ENCODE data around the gene S100A13.
A peak's percentile ranks its signal among the peaks of the same experiment; 100 is the strongest.
"Not testable (repeated sequence)": the region's sequence is repeated elsewhere in the genome, so short reads cannot be mapped to it uniquely, and the experiment has no call there.

S100A13 gene

DNA sequence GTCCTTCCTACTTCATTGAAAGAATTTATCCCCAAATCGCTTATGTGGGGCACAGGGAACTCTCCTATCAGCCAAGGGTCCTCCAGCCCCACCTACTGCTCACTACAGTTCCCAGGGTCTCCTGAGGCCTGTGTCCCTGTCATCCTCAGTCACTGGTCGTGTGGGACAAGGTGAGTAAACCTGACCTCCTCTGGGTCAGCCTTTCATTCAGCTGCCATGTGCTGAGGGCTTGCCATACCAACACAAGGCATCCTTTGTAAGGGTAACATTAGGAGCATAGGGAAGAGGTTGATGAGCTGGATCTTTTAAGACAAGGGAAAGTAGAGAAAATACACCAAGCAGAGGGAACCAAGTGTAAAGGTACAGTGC lies 20.0 kb upstream of the S100A13 start:
- DNase-seq, result no peak

DNA sequence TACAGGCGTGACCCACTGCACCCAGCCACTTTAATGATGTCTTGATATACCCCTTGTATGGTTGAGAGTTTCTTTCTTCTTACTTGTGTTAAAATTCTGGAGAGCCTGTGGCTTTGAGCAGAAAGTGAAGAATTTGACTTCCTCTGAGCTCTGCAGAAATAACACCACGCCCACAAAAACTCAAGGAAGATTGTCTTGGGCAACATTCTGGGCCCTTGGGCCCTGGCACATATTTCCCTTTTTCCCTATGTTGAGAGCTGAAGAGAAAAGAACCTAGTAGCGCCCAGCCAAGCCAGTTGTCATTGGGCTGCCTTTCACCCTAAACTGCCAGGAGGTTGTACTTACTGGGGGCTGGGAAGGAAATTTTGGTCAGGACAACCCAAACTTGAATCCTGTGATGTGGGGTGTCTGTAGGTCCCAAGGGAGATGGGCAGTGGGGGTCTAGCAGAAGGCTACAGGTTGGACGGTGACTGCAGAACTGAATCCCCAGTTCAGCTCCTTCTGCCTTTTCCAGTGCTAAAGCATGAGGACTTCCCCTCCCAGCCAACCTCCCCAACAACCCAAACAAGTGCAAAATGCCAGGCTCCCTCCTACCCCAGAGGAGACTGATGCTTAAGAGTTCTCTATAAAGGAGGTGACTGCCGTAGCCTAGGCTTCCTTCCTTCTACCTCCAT lies 19.5 kb upstream of the S100A13 start:
- no peak for DNase-seq

DNA sequence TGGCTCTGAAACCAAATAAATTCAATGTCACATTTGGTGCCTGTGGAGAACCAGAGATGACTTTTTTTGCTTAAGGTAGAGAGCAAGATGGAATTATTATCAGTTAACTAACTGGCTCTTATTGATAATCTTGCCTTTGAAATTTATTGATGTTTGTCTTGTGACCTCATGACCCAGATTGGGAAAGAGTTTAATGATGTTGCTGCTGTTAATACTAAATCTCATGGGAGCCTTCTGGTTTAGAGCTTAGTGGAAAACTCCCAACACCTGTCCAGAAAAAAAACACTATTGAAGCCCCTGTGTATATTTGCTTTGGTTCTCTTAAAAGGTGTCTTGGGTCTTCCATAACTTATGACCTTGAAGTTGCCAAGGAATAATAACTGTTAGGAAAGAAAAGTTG lies 16.5 kb upstream of the S100A13 start:
- DNase-seq, result no peak

- DNase-seq, result no peak
These were observed 15.8 kb upstream of the S100A13 start for GRCh38 chr1:153643100-153643499.

- DNase-seq, result no peak
These were observed 14.9 kb upstream of the S100A13 start for GRCh38 chr1:153642161-153642560.

GRCh38 chr1:153640861-153641260 lies 13.6 kb upstream of the S100A13 start:
- no peak for DNase-seq

- not testable (repeated sequence) for DNase-seq
These were observed 12.9 kb upstream of the S100A13 start for GRCh38 chr1:153640213-153640612.

- no peak for DNase-seq
These were observed 12.0 kb upstream of the S100A13 start for GRCh38 chr1:153639280-153639679.

DNA sequence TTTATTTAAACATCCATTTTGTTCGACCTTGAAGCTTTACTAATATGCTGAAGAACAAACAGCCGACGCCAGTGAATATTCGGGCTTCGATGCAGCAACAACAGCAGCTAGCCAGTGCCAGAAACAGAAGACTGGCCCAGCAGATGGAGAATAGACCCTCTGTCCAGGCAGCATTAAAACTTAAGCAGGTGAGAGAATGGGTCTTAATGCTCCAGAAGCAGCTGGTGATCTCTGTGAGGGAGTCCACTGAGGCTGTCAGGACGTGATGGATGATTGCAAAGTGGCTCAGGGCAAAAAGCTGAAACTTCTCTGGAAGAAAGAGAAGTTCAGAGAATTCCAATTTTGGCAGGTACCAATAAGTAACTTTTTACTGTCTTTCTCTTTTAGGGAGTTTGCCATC lies 11.0 kb upstream of the S100A13 start:
- no peak for DNase-seq

GRCh38 chr1:153636312-153636711 lies 9.0 kb upstream of the S100A13 start:
- no peak for DNase-seq

DNA sequence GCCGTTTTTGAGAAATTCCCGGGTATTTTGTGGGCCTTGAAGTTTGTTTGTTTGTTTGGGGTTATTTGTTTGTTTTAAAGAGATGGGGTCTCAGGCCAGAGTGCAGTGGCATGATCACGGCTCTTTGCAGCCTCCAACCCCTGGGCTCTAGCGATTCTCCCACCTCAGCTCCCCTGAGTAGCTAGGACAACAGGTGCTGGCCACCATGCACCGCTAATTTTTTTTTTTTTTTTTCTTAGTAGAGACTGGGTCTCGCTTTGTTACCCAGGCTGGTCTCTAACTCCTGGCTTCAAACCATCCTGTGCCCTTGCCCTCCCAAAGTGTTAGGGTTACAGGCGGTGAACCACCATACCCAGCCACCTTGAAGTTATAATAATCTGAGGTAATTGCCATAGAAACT lies 8.6 kb upstream of the S100A13 start:
- DNase-seq, result no peak

DNA sequence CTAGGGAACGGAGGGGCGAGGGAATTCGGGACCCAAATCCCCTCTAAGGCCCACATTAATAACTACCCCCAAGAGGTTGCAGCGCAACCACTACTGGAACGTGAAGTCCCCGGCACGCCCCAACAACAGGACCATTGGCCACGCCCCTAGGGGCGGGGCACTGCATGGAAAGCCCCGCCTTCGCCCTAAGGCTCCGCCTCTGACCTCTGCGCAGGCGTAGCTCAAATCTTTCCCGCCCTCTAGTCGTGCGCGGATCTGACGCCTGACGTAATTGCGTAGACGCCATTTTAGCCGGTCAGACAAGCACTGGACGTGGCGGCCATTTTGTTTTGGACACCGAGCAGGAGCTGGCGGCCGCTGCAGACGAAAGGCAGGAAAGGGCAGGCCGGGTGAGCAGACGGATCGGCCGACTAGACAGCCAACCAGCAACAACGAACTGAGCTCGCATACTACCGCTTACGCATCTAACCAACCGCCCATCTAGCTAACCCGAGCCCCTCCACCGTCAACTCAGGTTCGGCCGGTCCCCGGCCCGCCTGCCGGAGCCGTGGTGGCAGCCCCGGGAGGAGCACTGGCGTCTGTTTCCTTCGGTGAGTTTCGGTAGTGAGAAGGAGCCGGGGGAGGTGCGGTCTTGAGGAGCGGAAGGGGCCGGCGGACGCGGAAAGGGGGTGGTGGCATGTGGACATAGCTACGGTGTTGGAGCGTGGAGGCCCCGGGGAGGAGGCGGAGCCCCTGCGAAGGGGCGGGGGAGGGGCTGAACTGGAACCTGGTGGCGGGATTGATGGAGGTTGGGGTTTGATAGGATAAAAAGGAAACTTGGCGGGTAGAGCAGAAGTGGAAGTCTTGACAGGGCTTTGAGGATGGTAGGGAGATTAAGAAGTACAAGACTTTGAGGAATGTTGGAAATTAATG lies 6.7 kb upstream of the S100A13 start, which contains the start of gene CHTOP:
Gene CHTOP (plus strand): TSS at position 313 of the 912 bp plus-strand sequence. CDS start 2,523 bp downstream, outside the sequence.
- peak; percentile 94 for DNase-seq

- no peak for DNase-seq
These were observed 6.0 kb upstream of the S100A13 start for GRCh38 chr1:153633161-153633753.

DNA sequence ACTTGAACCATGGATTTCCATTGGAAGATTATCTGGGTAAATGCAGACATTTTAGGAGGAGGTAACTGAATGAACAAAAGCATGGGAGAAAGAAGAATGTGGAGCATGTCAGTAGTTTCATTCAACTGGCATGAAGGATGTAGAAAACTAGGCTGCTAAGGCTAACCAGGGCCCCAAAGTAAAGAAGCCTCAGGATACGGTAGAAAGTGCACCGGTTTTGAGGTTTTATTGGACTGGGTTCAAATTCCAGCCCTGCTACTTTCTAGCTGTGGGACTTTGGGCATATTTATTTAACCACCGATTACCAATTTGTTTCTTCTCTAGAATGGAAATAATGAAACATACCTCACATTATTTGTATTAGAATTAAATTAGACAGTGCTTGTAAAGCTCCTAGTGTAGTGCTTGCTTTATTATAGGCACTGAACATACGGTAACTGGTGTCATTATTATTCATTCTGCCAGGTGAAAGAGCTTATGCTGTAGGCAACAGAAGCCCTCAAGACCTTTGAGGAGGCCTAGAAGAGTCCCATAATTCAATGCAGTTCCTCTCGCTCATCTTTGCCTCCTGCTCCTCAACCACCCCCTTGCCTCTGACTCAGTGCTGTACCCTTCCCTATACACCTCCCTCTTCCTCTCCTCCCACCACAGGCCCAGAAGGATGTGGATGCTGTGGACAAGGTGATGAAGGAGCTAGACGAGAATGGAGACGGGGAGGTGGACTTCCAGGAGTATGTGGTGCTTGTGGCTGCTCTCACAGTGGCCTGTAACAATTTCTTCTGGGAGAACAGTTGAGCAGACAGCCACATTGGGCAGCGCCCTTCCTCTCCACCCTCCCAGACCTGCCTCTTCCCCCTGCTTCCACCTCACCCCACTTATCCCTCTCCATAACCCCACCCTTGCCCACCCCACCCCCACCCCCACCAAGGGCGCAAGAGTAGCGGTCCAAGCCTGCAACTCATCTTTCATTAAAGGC lies 4.0 kb upstream of the S100A13 start:
- DNase-seq, result no peak

DNA sequence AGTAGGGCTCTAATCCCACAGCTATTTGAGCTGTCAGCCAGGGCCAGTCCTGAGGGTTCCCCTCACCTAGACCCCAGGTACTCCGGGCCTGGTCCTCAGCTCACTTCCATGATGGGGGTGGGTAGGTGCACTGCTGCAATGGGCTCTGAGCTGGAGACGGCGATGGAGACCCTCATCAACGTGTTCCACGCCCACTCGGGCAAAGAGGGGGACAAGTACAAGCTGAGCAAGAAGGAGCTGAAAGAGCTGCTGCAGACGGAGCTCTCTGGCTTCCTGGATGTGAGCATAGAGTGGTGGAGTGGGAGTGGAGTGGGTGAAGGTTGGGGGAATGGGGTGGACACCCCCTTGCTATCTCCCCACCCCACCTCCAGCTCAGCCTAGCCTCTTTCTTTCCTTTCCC lies 3.1 kb upstream of the S100A13 start:
- no peak for DNase-seq

GRCh38 chr1:153629971-153630370 lies 2.7 kb upstream of the S100A13 start:
- DNase-seq, result no peak

DNA sequence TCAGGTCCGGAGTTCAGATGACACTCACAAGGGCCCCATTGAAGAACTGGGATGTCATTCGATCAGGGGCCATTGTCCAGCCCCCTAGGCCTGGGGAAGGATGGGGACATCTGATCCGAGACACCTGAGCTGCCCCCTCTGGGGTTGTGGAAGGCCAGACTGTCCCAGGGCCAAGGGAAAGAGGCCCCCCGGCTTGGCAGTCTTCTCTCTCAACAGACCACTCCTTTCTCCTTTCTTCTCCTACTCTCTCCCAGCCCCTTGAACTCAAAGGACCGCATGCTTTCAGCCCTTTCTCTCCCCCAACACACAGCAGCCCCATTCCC lies 2.0 kb upstream of the S100A13 start:
- no peak for DNase-seq

GRCh38 chr1:153628638-153629342 lies 1.5 kb upstream of the S100A13 start:
- DNase-seq, result no peak

DNA sequence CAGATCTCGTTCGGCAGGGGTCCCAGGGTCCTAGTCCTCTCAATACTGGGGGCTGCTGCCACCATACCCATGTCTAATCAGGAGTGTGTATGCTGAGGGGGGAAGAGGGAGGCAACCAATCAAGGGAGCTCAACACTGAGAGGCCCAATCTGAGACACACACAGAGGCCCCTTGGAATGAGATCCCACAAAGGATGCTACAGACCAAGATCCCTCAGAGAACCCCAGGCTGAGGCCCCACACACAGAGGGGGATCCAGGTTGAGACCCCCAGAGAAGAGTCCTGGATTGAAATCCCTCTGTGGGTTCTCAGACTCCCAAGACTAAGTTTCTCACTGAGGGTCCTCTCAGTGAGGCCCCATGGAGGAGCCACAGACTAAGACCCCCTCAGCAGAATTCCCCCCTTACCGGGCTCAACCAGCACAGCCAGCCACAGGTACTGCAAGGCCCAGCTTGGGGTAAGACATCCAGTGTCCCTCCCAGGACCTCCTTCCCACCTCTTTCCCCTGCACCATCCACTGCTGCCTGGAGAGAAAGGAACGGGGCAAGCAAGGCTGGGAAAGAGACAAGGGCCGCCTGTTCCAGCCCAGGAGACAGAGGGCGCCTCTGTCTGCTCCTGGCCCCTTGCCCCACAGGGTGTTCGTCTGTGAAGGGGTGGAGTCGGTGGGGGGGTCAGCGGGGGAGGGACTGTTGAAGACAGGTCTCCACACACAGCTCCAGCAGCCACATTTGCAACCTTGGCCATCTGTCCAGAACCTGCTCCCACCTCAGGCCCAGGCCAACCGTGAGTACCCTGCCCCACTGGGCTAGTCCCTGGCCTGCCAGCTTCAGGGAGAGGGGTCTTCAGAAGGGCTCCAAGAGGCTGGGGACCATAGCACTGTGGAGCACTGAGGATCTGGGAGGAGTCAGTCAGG lies 666 bp upstream of the S100A13 start, which contains the start of gene S100A1:
Gene S100A1 (plus strand): TSS at position 720 of the 912 bp plus-strand sequence. CDS start 2,088 bp downstream, outside the sequence.
- no peak for DNase-seq

DNA sequence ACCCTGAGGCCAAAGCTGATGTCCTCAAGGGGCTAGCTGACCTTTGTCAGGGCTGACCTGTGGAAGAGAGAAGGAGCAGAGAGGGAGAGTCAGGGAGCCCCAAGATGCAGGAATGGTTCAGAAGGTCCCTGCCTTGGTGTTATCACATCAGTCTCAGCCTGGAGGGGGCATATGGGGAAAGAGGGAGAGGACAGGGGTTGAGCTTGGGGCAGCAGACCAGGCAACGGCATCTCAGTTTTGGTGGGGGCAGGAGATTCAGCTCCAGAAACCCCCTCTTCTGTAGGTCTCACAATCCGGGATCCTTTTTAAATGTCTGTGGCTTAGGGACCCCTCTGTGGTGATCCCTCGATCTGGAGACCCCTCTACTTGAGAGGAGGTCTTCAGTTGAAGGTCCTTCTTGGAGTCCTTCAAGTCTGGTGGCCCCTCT lies 815 bp downstream of the S100A13 start:
- DNase-seq, result no peak

All from amniotic stem cell (primary cell).